ENCODE results near the gene TMEM44. TPM values are rescaled to one million over a fixed set of nuclear protein-coding genes. Genes with fewer than 3 reads are reported as not detected.
"Not testable (repeated sequence)": the region's sequence is repeated elsewhere in the genome, so short reads cannot be mapped to it uniquely, and the experiment has no call there.

Gene TMEM44
- polyA plus RNA-seq, 12 donors = 15.6 to 33.5 (median 21.0) TPM; not detected in 1

DNA sequence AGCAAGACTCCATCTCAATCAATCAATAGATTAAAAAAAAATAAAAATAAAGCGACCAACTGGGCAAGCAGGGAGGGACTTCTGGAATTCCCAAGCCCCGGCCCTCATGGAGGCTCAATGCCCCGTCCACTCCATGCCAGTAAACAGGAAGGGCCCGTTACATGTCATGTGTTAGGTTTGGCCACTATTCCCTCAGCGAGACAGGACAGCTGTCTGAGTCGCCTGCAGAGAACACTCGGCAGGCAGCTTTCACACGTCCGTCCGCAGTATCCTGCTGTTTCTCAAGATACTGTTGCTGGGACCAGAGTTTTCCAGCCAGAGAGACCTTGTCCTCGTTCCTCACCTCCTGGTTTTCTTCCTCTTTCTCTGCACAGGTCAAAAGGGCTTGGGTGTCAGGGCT is 18.0 kb downstream of the TMEM44 start:
- DNase-seq = no peak

GRCh38 chr3:194612221-194612620 is 21.0 kb downstream of the TMEM44 start:
- DNase-seq = no peak

GRCh38 chr3:194610689-194611088 is 22.5 kb downstream of the TMEM44 start:
- DNase-seq = no peak

DNA sequence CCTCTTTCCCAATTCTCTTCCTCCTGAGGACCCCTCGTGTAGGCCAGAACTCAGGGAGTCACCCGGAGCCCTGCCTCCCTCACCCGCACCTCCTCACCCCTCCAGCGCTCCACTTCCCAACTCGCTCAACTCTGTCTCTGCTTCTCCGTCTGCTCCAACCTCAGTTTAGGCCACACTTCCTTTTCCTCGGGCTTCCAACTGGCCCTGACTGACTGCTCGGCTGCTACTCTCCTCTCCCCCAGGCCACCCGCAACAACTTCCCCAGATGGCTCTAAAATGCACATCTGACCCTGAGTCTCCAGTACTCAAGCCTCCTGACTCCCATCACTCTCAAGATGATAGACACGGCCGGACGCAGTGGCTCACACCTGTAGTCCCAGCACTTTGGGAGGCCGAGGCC is 23.6 kb downstream of the TMEM44 start:
- no peak for DNase-seq

GRCh38 chr3:194608981-194609380 is 24.2 kb downstream of the TMEM44 start:
- DNase-seq = no peak

DNA sequence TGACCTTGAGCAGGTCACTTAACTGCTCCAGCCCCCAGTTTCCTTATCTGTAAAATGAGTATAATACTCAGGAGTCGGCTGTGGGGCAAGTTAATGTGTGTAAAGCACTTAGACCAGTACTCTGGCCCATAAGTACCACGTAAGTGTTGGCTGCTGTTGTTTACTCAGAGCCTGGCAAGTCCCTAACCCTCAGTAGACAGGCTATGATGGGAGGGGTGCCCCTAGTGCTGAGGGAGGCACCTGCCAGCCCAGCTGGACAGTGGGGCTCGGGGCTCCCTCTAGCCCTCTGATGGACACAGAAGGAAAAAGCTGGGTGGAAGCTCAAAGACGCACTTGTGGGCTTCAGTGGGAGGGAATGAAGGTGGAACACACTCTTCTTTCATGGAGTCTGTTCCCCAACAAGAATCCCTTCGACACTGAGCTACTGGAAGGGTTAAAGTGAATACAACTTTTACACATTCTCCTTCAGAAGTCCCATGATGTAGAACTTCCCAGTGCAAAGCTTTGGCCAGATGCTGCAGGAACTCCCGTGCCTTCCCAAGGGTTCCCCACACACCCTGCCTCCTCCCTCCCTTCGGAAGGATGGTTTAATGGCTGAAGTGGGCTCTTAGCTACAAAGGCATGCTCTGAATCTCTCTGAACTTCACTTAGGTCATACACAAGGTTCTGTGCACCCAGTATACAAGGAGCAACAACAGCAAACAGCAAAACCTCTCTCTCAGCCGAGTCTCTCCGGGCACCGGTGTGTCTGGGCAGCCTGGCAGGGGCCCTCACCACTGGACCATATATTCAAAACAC is 25.4 kb downstream of the TMEM44 start:
- no peak for DNase-seq

- DNase-seq = no peak
Measured at GRCh38 chr3:194606941-194607340, 26.3 kb downstream of the TMEM44 start.

DNA sequence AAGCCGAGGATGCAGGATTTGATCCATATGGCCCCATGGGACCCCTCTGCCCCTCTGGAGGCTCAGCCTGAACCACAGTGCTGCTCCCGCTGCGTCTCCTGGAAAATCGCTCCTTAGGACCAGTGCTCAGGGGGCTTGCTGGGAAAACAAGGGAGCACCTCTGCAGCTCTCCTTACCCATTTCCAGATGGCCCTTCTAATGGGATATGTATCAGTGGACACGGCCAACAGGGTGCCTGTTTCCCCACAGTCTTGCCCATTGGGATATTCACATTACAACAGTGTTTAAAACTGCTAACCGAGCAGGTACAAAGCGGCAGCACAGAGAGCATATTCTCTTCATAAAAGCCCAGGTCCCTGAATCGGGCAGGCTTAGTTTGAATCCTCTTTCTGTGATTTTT is 27.1 kb downstream of the TMEM44 start:
- DNase-seq = no peak

DNA sequence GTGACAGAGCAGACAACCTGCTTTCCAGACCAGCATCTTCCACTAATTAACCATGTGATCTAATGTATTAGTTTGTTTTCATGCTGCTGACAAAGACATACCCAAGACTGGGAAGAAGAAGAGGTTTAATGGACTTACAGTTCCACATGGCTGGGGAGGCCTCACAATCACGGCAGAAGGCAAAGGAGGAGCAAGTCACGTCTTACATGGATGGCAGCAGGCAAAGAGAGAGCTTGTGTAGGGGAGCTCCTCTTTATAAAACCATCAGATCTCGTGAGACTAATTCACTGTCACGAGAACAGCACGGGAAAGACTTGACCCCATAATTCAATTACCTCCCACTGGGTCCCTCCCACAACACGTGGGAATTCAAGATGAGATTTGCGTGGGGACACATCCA is 27.9 kb downstream of the TMEM44 start:
- DNase-seq = not testable (repeated sequence)

- DNase-seq = no peak
Measured at GRCh38 chr3:194604837-194605236, 28.4 kb downstream of the TMEM44 start.

GRCh38 chr3:194604126-194604525 is 29.1 kb downstream of the TMEM44 start:
- no peak for DNase-seq

DNA sequence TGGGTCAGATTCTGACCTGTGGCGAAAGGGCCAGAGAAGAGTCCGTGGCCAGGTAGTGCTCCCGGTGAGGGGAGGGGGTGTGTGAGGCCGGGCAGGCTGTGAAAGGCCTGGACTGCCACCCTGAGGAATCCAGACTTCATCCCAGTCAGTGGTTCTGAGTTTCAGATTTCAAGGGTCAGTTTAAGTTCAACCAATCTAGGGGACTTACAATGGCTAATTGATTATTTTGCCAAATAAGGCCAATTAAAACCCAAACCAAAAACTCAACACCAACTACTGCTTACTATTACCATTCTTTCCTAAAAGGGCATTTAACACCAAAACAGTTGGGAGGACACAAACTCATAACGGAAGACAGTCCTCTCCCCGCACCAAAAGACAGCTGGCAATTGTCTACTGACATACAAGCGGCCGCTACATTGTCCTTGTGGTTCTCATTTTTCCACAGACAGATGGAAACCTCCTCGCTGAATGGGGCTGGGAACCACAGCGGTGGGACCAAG is 30.5 kb downstream of the TMEM44 start:
- no peak for DNase-seq

DNA sequence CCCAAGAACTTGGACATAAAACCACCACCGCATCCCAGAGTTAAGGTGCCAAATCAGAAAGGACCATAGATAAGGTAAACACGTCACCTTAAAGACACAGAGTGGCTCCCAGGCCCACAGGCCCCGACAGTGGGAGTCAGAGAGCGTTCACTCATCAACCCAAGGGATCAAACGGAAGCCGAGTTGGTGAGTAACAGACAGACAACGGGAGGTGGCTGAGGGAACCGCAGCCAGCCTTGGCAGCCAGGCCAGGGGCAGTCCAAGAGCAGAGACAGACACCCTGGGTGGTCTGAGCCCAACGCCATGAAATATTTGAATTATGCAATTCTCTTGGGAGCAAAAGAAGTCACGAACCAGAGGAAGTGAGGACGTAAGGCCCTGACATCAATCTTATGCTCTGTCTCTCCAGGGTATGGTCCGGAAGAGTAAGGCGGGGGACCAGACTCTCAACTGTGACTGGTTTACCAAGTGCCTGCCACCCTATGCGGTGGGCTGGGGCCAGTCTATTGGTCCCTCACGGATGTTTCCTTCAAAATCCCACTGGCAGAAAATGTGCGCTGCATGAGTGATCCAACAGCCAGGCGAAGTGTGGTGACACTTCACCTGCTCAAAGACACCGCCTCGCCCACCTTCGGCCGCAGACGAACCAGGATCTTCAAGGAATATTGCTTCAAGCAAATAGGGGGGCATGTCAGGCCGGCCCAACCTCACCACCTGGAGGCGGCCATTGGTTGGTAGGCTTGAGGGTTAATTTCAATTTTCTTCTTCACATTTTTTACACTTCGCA is 34.3 kb downstream of the TMEM44 start:
- DNase-seq = no peak

- no peak for DNase-seq
Measured at GRCh38 chr3:194596906-194597305, 36.3 kb downstream of the TMEM44 start.

- no peak for DNase-seq
Measured at GRCh38 chr3:194592798-194593752, 40.1 kb downstream of the TMEM44 start.

DNA sequence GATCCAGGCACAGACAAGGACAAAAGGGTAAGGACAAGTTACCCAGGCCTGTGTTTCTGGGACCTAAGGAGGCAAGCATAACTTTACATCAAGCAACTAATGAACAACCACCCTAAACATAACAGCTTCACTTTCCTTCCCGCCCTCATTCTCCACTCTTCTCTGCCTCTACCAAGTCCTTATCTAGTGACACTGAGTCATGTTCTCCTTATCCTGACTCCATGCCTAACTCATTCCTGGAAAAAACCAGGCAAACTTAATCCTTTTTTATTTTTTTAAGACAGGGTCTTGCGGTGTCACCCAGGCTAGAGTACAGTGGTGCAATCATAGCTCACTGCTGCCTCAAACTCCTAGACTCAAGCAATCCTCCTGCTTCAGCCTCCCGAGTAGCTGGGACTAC is 44.5 kb downstream of the TMEM44 start:
- DNase-seq = no peak

GRCh38 chr3:194588236-194588635 is 45.0 kb downstream of the TMEM44 start:
- no peak for DNase-seq

- DNase-seq = no peak
Measured at GRCh38 chr3:194587438-194587931, 45.7 kb downstream of the TMEM44 start.

- no peak for DNase-seq
Measured at GRCh38 chr3:194586836-194587235, 46.4 kb downstream of the TMEM44 start.

GRCh38 chr3:194585880-194586281 is 47.3 kb downstream of the TMEM44 start:
- no peak for DNase-seq

- DNase-seq = no peak
Measured at GRCh38 chr3:194584866-194585265, 48.4 kb downstream of the TMEM44 start.

DNA sequence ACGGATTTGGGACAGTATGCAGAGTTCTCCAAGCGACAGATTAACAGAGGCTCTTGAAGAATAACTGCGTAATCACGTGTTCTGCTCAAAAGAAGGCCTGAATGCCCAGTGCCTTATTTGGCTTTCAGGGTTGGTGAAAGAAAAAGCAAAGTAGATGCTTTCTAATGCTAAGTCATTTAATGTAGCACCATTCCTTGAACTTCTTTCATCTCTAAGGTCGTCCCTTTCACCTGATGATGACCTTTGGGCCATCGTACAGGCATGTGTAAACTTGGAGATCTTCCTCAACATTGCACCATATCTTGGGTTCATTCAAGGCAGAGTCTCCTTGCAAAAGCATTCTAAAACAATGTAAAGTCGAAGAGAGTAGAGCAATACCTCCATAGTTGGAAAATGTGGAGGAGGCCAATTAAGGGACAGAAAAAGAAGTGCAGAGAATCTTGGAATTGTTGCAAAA is 48.9 kb downstream of the TMEM44 start:
- no peak for DNase-seq
